GM19463 (cell line): ENCODE results near the gene GNAI1.
A peak's percentile ranks its signal among the peaks of the same experiment; 100 is the strongest.
"Not testable (repeated sequence)": the region's sequence is repeated elsewhere in the genome, so short reads cannot be mapped to it uniquely, and the experiment has no call there.

Source experiments
- ATAC-seq: cut with Tn5 transposase; IDR thresholded peaks from one replicate; pipeline ENCODE4 v1.9.1; 2021; ENCODE audit warnings: mild to moderate bottlenecking, moderate library complexity; ENCODE audit not compliant: unreplicated experiment

GNAI1 gene

DNA sequence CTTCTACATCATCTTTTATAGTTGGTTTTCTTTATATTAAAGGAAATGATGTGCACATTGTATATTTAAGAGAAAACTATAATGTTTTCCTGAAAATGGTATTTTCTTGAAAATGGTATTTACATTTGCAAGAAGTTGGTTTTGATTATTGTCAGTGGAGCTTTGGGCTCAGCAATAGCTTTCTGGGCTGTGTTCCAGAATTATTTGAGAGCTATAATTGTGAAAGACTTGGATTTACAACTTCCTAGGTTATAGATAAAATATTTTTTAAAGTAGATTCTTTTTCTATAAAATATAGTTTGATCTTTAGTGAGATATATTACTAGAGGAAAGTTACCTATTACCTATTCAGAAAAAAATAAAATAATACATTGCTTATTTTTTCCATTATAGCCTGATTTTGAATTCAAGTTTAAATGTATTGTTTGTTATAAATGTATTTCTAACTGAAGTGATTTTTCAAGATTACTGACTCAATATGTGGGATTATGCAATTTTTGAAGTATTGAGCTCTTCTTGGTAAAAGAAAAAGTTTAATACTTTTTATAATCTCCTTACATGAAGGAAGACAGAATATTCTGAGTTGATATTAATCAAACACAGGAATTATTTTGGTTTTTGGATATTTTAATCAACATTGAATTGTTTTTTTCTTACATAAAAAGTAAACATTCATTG, 20.2 kb downstream of the GNAI1 start:
- ATAC-seq: no peak

- ATAC-seq: no peak
Measured at GRCh38 chr7:80155374-80155773, 20.7 kb downstream of the GNAI1 start.

- not testable (repeated sequence) for ATAC-seq
Measured at GRCh38 chr7:80157770-80158169, 23.1 kb downstream of the GNAI1 start.

DNA sequence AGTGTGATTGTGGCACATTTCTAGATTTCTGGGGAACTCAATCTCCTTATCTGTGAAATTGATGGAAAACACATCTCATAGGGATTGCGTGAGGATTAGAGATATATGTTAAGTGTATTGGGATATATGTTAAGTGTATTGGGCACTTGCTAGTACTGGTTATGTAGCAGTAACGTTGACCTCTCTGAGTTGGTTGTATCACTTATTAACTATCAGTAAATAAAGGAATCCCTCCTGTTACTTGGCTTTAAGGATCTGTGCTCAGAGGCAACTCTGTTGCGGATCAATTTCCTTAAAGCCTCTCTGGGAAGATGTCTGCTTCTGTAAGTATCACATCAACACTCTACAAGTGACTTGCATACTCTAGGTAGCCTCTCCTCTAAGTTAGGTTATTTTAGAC, 25.2 kb downstream of the GNAI1 start:
- no peak for ATAC-seq

- no peak for ATAC-seq
Measured at GRCh38 chr7:80161466-80161865, 26.8 kb downstream of the GNAI1 start.

- ATAC-seq: no peak
Measured at GRCh38 chr7:80165177-80165576, 30.5 kb downstream of the GNAI1 start.

DNA sequence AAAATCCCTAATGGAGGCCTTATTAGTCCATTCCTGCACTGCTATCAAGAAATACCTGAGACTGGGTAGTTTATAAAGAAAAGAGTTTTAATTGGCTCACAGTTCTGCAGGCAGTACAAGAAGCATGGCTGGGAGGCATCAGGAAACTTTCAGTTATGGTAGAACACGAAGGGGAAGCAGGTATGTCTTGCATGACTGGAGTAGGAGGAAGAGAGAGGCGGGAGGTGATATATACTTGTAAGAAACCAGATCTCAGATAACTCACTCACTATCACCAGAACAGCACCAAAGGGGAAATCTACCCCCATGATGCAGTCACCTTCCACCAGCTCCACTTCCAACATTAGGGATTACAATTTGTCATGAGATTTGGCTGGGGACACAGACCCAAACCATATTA, 35.8 kb downstream of the GNAI1 start:
- ATAC-seq: no peak

DNA sequence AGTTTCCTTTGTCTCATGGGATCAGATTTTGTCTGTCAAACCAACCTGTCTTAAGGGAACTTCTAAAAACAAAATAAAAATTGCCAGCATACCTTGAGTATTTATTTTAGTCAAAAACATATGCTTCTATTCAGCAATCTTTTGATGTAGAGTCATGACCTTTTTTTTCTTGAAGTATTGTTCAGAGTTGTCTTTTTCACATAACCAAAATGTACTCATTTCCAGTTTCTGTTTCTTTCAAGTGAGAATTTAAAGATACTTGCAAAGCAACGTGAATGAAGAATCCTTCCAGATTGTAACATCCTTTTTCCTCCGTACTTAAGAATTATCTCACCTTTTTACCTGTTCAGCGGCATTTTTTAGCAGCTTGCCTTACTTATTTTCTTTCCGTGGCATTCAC, 37.8 kb downstream of the GNAI1 start:
- no peak for ATAC-seq

DNA sequence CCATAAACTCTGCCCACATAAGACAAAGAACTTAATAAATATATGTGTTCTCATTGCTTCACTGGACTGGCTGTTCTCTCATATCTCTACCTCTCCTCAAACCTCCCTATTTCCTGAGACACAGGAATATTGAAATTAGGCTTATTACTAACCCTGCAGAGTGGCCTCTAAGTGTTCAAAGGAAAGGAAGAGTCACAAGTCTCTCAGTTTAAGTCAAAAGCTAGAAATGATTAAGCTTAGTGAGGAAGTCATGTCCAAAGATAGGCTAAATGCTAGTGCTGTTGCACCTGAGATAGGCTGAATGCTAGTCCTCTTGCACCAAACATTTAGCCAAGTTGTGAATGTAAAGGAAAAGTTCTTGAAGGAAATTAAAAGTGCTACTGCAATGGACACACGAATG, 41.1 kb downstream of the GNAI1 start:
- peak; percentile 61 for ATAC-seq

GRCh38 chr7:80181411-80181810, 46.8 kb downstream of the GNAI1 start:
- ATAC-seq: no peak

DNA sequence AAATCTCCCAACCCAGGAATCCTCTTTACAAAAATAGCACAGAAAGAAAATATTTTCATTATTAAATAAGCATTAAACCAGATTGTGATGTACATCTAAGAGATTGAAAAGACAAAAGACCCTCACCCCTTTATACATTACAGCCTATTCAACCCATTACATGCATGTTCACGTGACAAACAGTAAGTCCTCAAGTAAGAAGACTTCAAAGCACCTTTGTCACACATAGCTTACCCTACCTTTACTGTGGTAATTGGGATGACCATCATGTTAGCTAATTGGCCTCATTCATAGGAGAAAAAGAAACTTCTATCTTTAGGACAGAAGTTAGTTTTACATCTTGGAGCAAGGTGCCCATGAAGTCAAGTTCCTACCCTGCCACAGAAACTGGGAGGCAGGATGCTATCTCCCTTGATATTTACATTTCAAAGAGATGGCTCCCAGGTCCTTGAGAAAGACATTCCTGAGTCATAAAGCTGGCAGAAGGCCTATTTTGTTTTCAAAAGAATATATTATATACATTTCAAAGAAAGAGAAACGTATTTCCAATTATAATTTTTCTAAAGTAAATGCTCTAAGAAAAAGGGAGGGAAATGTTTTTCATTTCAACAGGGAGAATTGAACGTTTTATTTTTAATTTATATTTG, 48.1 kb downstream of the GNAI1 start:
- ATAC-seq: no peak

- no peak for ATAC-seq
Measured at GRCh38 chr7:80183351-80183750, 48.7 kb downstream of the GNAI1 start.

GRCh38 chr7:80183900-80184685, 49.5 kb downstream of the GNAI1 start:
- ATAC-seq: no peak

DNA sequence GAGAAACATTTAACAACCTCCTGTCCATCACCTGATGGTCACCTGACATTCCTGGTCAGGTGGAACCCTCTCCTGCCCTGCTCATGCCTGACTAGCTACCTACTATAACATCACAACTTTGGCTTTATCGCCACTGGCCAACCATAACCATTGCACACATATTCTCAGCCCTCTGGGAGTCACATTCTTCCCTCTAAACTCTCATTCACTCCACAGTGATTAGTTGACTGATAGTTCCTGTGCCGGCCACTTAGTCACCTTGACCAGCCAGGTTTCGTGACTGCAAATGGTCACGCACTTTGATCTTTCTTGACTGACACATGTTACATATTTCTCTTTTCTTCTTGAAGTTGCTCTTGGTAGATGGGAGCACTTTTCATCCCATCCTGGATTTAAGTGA, 50.1 kb downstream of the GNAI1 start:
- ATAC-seq: no peak

GRCh38 chr7:80185571-80185970, 50.9 kb downstream of the GNAI1 start:
- ATAC-seq: no peak

DNA sequence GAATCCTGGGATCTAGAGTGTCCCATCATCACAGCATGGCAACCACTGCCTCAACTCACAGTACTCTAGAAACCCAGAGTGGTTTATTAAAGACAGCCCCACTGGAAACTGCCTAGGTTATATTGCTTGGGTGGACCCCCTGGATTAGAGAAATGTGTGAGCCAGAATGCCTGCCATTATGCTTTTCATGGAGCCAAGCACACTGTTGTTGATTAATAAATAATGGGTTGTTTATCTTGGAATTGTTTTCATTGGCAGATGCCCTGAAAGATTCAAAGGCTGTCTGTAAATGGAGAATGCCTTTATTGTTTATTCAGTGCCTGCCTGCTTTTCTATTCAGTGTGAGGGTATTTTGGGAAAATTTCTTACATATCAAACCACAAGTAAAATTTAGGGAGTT, 52.1 kb downstream of the GNAI1 start:
- ATAC-seq: no peak

DNA sequence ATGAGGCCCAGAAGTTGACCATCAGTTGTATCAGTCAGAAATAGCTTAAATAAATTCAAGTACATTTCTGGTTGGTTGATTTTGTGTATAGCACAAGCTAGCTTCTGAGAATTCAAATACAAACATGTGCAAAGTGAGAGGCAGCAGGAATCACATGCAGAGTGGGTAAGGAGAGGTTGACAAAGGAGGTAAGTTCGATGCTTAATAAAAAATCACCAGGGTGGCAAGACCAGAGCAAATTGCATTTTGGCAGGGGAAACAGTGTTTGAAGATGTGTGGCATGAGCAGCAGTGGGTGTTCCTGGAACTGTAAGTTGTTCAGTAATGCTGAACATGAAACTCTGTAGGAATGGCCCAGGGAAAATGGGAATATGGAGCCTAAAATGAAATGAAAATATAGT, 52.6 kb downstream of the GNAI1 start:
- no peak for ATAC-seq

DNA sequence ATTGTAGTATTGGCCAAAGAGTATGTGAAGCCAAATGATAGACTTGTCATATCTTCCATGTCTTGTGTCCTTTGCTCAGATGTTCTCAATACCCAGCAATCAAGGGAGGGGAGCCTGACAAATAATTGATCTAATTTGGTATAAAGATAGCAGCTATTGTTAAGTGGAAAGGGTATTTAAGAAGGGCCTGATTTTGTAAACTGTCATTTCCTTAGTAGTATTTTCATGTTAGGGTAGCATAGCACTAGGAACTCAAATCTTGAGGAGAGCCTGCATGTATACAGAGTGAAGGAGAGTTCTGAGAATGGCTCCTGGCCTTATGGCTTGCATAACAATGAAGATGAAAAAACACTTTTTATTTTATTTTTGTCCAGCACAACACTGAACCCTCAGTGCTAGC, 53.1 kb downstream of the GNAI1 start:
- no peak for ATAC-seq

GRCh38 chr7:80189638-80190037, 55.0 kb downstream of the GNAI1 start:
- no peak for ATAC-seq

GRCh38 chr7:80197627-80198026, 63.0 kb downstream of the GNAI1 start:
- ATAC-seq: no peak

DNA sequence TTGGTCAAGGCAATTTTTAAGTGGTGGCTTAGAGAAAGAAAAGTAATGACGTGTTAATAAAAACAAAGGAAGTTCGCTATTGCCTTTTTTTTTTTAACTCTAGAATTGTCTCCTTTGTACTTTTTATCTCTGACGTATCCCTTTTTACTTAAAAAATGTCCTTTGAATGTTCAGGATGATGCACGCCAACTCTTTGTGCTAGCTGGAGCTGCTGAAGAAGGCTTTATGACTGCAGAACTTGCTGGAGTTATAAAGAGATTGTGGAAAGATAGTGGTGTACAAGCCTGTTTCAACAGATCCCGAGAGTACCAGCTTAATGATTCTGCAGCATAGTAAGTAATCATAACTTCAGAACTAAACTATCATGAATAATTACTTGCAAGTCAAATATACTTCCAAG, 64.4 kb downstream of the GNAI1 start:
- no peak for ATAC-seq

GRCh38 chr7:80204454-80204853, 69.8 kb downstream of the GNAI1 start:
- ATAC-seq: no peak
